Measurements from ENCODE around the gene LPCAT1. TPM values are rescaled to one million over a fixed set of nuclear protein-coding genes. Genes with fewer than 3 reads are reported as not detected.

LPCAT1 gene
- total and polyA plus RNA-seq, 2 of the 4 experiments (the other 2 are of a cell fraction) = 17.7 to 33.6 TPM

DNA sequence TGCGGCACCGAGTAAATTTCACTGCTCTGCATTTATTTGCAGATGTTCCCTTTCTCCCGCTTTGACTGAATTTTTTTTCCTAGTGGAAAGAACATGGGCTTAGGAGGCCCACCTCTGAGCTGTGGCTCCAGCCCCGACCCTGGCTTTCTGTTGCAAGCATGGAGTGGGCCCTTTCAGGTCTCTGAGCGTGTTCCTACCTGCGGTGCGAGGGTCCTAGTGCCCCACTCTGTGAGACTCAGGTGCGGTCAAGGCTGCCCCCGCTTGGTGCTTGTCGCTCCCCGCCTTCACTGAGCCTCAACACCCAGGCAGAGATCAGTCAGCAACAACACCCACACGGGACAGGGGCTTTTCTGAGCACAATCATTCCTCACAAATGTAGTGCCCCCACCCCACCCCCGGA, 110.5 kb downstream of the LPCAT1 start:
- Histone ChIP-seq H3K56ac (ENCODE audit: extremely low read depth, insufficient read depth, low read length) (no peak overlapping the region), H3K23ac (ENCODE audit: low read depth, low read length) (no peak overlapping the region), H4K5ac (ENCODE audit: low read depth, low read length) (no peak overlapping the region), H2AK5ac (ENCODE audit: low read depth, low read length) (no peak overlapping the region), H3K27ac (ENCODE audit: insufficient read depth, low read length) (no peak overlapping the region), H2BK120ac (ENCODE audit: low read depth, low read length) (no peak overlapping the region), H3K4me3 (ENCODE audit: insufficient read depth, low read depth, low read length) (no peak overlapping the region), H2BK20ac (ENCODE audit: low read depth, low read length) (no peak overlapping the region), H3K4ac (ENCODE audit: low read depth, low read length) (no peak overlapping the region), H3K4me2 (ENCODE audit: low read depth, low read length) (no peak overlapping the region), H4K8ac (ENCODE audit: low read depth in 2 of 2, low read length in 2 of 2) (no peak overlapping the region), H3K79me1 (ENCODE audit: low read depth in 1 of 2, low read length in 2 of 2) (no peaks in the 10 kb centered on the region), H2AK9ac (replicated peaks; ENCODE audit: low read depth, low read length, poor library complexity) (no peak overlapping the region), H3K9me1 (ENCODE audit: insufficient read depth, low read length) (no peaks in the 10 kb centered on the region), H3K27me3 (ENCODE audit: control insufficient read depth, insufficient read depth, low read length) (peaks cover 13% of the 10 kb centered on the region; the same call in 1 of the 2 replicates), H3K9ac (ENCODE audit: low read depth, low read length) (no peak overlapping the region), H2AFZ (replicated peaks; ENCODE audit: low read length, poor library complexity) (no peak overlapping the region), H3K18ac (ENCODE audit: low read depth, low read length) (no peak overlapping the region), H3K9me3 (ENCODE audit: control insufficient read depth, insufficient read depth, low read length) (no peaks in the 10 kb centered on the region), H3K4me1 (ENCODE audit: control insufficient read depth, insufficient read depth, low read length) (no peaks in the 10 kb centered on the region), H3K36me3 (ENCODE audit: control insufficient read depth, insufficient read depth, low read length) (no peaks in the 10 kb centered on the region), H3K14ac (replicated peaks; ENCODE audit: low read depth, low read length) (no peak overlapping the region), H4K91ac (ENCODE audit: insufficient read depth, low read depth, low read length) (no peak overlapping the region), H2BK5ac (ENCODE audit: low read depth, low read length, poor library complexity, severe bottlenecking) (no peak overlapping the region), H4K20me1 (ENCODE audit: insufficient read depth, low read length) (no peaks in the 10 kb centered on the region), H2BK15ac (ENCODE audit: low read depth, low read length) (no peak overlapping the region)
- POLR2A ChIA-PET (ENCODE audit: unreplicated experiment) = no interaction called here
- no TSS peak for BruUV-seq (replicated peaks)
- DNase-seq (no peak), ATAC-seq (ENCODE audit: low read depth) (no peak)
- 52% methylated on average over 4 of the region's 13 CpGs; no CpG with 5 or more reads in 1 of the 2 experiments for WGBS, 2 experiments (ENCODE audit: extremely low coverage in 2 of 2, insufficient read length in 1 of 2)
- intact Hi-C loops (cut with micrococcal nuclease) = no loop called here
- TF ChIP-seq MAFK (IDR thresholded peaks at IDR 0.05; ENCODE audit: low read depth, low read length) = no peak
- no peak for TF ChIP-seq MXI1 (IDR thresholded peaks at IDR 0.05; ENCODE audit: borderline replicate concordance, low read depth, low read length)
- TF ChIP-seq BHLHE40 (IDR thresholded peaks at IDR 0.05; ENCODE audit: low read depth, low read length) = no peak
- TF ChIP-seq RFX5 (IDR thresholded peaks at IDR 0.05; ENCODE audit: low read depth, low read length) = no peak
- TF ChIP-seq, protein P1, sequence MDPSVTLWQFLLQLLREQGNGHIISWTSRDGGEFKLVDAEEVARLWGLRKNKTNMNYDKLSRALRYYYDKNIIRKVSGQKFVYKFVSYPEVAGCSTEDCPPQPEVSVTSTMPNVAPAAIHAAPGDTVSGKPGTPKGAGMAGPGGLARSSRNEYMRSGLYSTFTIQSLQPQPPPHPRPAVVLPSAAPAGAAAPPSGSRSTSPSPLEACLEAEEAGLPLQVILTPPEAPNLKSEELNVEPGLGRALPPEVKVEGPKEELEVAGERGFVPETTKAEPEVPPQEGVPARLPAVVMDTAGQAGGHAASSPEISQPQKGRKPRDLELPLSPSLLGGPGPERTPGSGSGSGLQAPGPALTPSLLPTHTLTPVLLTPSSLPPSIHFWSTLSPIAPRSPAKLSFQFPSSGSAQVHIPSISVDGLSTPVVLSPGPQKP (IDR thresholded peaks at IDR 0.05; ENCODE audit: borderline replicate concordance, low read depth, low read length) = no peak
- no peak for TF ChIP-seq CHD1 (IDR thresholded peaks at IDR 0.05; ENCODE audit: low read depth, low read length)
- no peak for TF ChIP-seq RAD21 (IDR thresholded peaks at IDR 0.05; ENCODE audit: low read length)
- in situ Hi-C loops (cut with MboI; ENCODE audit: low sequenced_read_pairs) = no loop called here
- dilution Hi-C loops (cut with HindIII; ENCODE audit: low sequenced_read_pairs, unreplicated experiment) = no loop called here
- CTCF ChIA-PET = no interaction called here

All from IMR-90 (cell line).